ENCODE results near the gene PPP2R2B. TPM values are rescaled to one million over a fixed set of nuclear protein-coding genes. Genes with fewer than 3 reads are reported as not detected.

The PPP2R2B gene
- total RNA-seq, 1 experiment from 2014 or later, result 20.3 TPM

GRCh38 chr5:146825033-146825432 lies 53.5 kb downstream of the PPP2R2B start (continued):
- TF ChIP-seq ARID4B (CRISPR knock-in tag; IDR thresholded peaks at IDR 0.05; ENCODE audit: borderline replicate concordance) (peak; percentile 38; the same call in 1 of the 2 replicates), TP53 (CRISPR knock-in tag; IDR thresholded peaks at IDR 0.05) (no peak), ZNF423 (CRISPR knock-in tag; IDR thresholded peaks at IDR 0.05) (no peak), OVOL2 (CRISPR knock-in tag; IDR thresholded peaks at IDR 0.05; ENCODE audit: borderline replicate concordance) (no peak), CTCF (IDR thresholded peaks at IDR 0.05) (no peak), ZNF263 (CRISPR knock-in tag; IDR thresholded peaks at IDR 0.05; ENCODE audit: low read depth) (no peak), ZNF232 (CRISPR knock-in tag; IDR thresholded peaks at IDR 0.05) (no peak), ATF2 (CRISPR knock-in tag; IDR thresholded peaks at IDR 0.05; ENCODE audit: borderline replicate concordance, low read depth) (no peak), JAZF1 (CRISPR knock-in tag; IDR thresholded peaks at IDR 0.05) (no peak), IRF2 (CRISPR knock-in tag; IDR thresholded peaks at IDR 0.05; ENCODE audit: borderline replicate concordance, low read depth) (no peak), TEAD1 (CRISPR knock-in tag; IDR thresholded peaks at IDR 0.05) (peak; percentile 72; the same call in 1 of the 2 replicates), SOX15 (CRISPR knock-in tag; IDR thresholded peaks at IDR 0.05) (no peak), NFYB (CRISPR knock-in tag; conservative IDR thresholded peaks at IDR 0.05; ENCODE audit: low read depth) (no peak), CDX4 (CRISPR knock-in tag; IDR thresholded peaks at IDR 0.05; ENCODE audit: borderline replicate concordance) (no peak), IRF1 (CRISPR knock-in tag; IDR thresholded peaks at IDR 0.05) (no peak), TCF7 (CRISPR knock-in tag; IDR thresholded peaks at IDR 0.05; ENCODE audit: low read depth) (no peak), ZNF532 (CRISPR knock-in tag; IDR thresholded peaks at IDR 0.05; ENCODE audit: borderline replicate concordance) (no peak), PREB (CRISPR knock-in tag; IDR thresholded peaks at IDR 0.05; ENCODE audit: borderline replicate concordance) (no peak), ZNF138 (CRISPR knock-in tag; conservative IDR thresholded peaks at IDR 0.05) (no peak), CREB1 (CRISPR knock-in tag; IDR thresholded peaks at IDR 0.05) (0 out of 2 replicates have a peak, but pooled peaks have one; percentile 34), ATF6 (CRISPR knock-in tag; IDR thresholded peaks at IDR 0.05) (no peak)
